Parathyroid adenoma (tissue), 2 donors: Measurements from ENCODE around the gene TXNL4B.

ENCODE experiments used
- H2AFZ ChIP-seq: fragments of 300-600 bp; sonication (generic); one replicate; pipeline ENCODE4 v1.7.0; 2017; ENCODE audit warnings: antibody characterized with exemption, mild to moderate bottlenecking
- H3K27ac ChIP-seq: fragments of 300-600 bp; sonication (generic); one replicate; pipeline ENCODE4 v1.7.0; 2017
- H3K27me3 ChIP-seq: fragments of 300-600 bp; sonication (generic); one replicate; pipeline ENCODE4 v1.7.0; 2017; ENCODE audit warnings: low read length; ENCODE audit not compliant: control insufficient read depth, insufficient read depth
- H3K36me3 ChIP-seq: fragments of 300-600 bp; sonication (generic); one replicate; pipeline ENCODE4 v1.7.0; 2017; ENCODE audit warnings: low read length; ENCODE audit not compliant: control insufficient read depth, insufficient read depth
- H3K4me1 ChIP-seq: fragments of 300-600 bp; sonication (generic); one replicate; pipeline ENCODE4 v1.7.0; 2017; ENCODE audit warnings: control low read depth
- H3K4me2 ChIP-seq: fragments of 300-600 bp; sonication (generic); one replicate; pipeline ENCODE4 v1.7.0; 2017; ENCODE audit warnings: low read length
- H3K4me3 ChIP-seq: fragments of 300-600 bp; sonication (generic); one replicate; pipeline ENCODE4 v1.7.0; 2017; ENCODE audit warnings: low read depth, low read length
- H3K79me2 ChIP-seq: fragments of 300-600 bp; sonication (generic); one replicate; pipeline ENCODE4 v1.7.0; 2017; ENCODE audit warnings: control low read depth
- H3K9ac ChIP-seq: fragments of 300-600 bp; sonication (generic); one replicate; pipeline ENCODE4 v1.7.0; 2017; ENCODE audit warnings: mild to moderate bottlenecking
- H3K9me3 ChIP-seq: fragments of 300-600 bp; sonication (generic); one replicate; pipeline ENCODE4 v1.7.0; 2017; ENCODE audit warnings: low read length; ENCODE audit not compliant: control insufficient read depth
- CTCF ChIP-seq: fragments of 300-600 bp; sonication (generic); IDR thresholded peaks from one replicate; pipeline ENCODE4 v1.7.0; 2017; ENCODE audit warnings: antibody characterized with exemption, mild to moderate bottlenecking
- donor health status: primary hyperparathyroidism.

TXNL4B gene

GRCh38 chr16:72110662-72111615 is 17.5 kb upstream of the TXNL4B start:
- H3K27ac ChIP-seq, result no peak overlapping the region
- H3K4me2 ChIP-seq, result no peak overlapping the region
- H3K4me3 ChIP-seq, result no peak overlapping the region
- no peaks in the 10 kb centered on the region for H3K36me3 ChIP-seq
- H3K27me3 ChIP-seq, result no peaks in the 10 kb centered on the region
- H3K4me1 ChIP-seq, result no peaks in the 10 kb centered on the region
- H3K9me3 ChIP-seq, result no peaks in the 10 kb centered on the region
- H3K9ac ChIP-seq, result no peak overlapping the region
- no peaks in the 10 kb centered on the region for H3K79me2 ChIP-seq
- H2AFZ ChIP-seq, result no peak overlapping the region
- TF ChIP-seq CTCF, result no peak

- no peak overlapping the region for H3K9ac ChIP-seq
- TF ChIP-seq CTCF, result no peak
- H3K4me1 ChIP-seq, result no peaks in the 10 kb centered on the region
- H3K36me3 ChIP-seq, result no peaks in the 10 kb centered on the region
- no peaks in the 10 kb centered on the region for H3K27me3 ChIP-seq
- no peak overlapping the region for H3K4me3 ChIP-seq
- no peaks in the 10 kb centered on the region for H3K79me2 ChIP-seq
- H3K4me2 ChIP-seq, result no peak overlapping the region
- H3K9me3 ChIP-seq, result no peaks in the 10 kb centered on the region
- H3K27ac ChIP-seq, result no peak overlapping the region
- H2AFZ ChIP-seq, result no peak overlapping the region
Measured at GRCh38 chr16:72109966-72110530, 16.6 kb upstream of the TXNL4B start.

- Histone ChIP-seq H3K27me3 (no peaks in the 10 kb centered on the region), H3K4me1 (no peaks in the 10 kb centered on the region), H3K9me3 (no peaks in the 10 kb centered on the region), H3K27ac (no peak overlapping the region), H3K36me3 (no peaks in the 10 kb centered on the region), H3K4me2 (no peak overlapping the region), H3K79me2 (no peaks in the 10 kb centered on the region), H2AFZ (no peak overlapping the region), H3K4me3 (no peak overlapping the region), H3K9ac (no peak overlapping the region)
- TF ChIP-seq CTCF, result no peak
Measured at GRCh38 chr16:72109300-72109699, 15.9 kb upstream of the TXNL4B start.

GRCh38 chr16:72108353-72109102 is 15.1 kb upstream of the TXNL4B start:
- Histone ChIP-seq H3K4me1 (no peaks in the 10 kb centered on the region), H3K9ac (no peak overlapping the region), H3K27ac (no peak overlapping the region), H3K4me3 (no peak overlapping the region), H3K79me2 (no peaks in the 10 kb centered on the region), H3K36me3 (no peaks in the 10 kb centered on the region), H3K4me2 (no peak overlapping the region), H3K9me3 (no peaks in the 10 kb centered on the region), H3K27me3 (no peaks in the 10 kb centered on the region), H2AFZ (no peak overlapping the region)
- TF ChIP-seq CTCF, result no peak
